T47D (cell line): ENCODE measurements around the gene BRPF1.
"Not testable (repeated sequence)": the region's sequence is repeated elsewhere in the genome, so short reads cannot be mapped to it uniquely, and the experiment has no call there.

ENCODE experiments used
- DNase-seq, 2 experiments: peaks; one replicate each; pipeline versions ENCODE4 v3.0.0 to v3.0.0-alpha.2; 2011 to 2012; ENCODE audit warnings: low read depth in 1 of 2, low spot score in 1 of 2
- JUND ChIP-seq: IDR thresholded peaks from 2 replicates; pipeline ENCODE4 v1.6.1; 2012; ENCODE audit warnings: low read depth
- in situ Hi-C: cut with HindIII; loops from 2 replicates; pipeline ENCODE4 v1.10.0; 2016; ENCODE audit warnings: low sequenced_read_pairs, low pct_unique_long_range_greater_than_20kb

The BRPF1 gene

DNA sequence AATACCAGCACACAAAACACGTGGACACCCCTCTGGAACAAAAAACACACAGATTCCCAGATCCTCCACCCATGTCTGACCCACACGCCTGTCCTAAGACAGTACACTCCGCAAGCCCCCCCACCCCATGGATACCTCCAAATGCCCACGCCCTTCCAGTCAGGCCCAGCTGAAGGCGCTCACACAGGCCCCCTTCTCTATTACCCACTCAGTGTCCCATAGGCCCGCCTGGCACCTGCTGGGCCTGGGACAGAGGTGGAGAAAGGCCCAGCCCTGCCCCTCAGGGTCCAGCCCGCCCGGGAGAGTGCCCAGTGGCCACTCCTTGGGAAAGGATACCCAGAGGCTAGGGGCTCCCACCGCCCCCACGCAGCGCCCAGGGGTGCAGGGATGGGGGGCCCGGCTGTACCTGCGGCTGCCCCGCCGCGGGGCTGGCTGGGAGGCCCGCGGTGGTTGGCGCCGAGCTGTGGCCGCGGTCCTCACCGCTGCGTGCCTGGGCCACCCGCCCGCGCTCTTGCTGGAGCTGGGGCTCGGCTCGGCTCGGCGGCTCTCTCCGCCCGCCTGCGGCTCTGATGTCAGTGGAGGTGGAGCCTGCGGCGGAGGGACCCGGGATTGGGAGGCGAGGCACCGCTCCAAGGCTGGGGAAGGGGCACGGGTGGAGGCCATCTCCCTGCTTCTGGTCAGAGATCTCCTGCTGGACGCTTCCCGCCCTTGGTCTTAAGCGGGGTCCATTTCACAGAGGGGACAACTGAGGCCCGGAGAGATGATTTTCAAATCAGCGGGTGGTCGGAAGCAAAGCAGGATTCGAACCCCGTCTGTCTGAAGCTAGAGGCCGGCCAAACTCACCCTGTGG lies 38.1 kb downstream of the BRPF1 start, which contains the start of gene CAMK1:
TSS of gene CAMK1 (minus strand) at position 522 of the 850 bp plus-strand sequence. CDS start 2,198 bp downstream, outside the sequence.
- DNase-seq, result peak; percentile 70 to 81
- in situ Hi-C loops, result no loop called here
- TF ChIP-seq JUND, result no peak

DNA sequence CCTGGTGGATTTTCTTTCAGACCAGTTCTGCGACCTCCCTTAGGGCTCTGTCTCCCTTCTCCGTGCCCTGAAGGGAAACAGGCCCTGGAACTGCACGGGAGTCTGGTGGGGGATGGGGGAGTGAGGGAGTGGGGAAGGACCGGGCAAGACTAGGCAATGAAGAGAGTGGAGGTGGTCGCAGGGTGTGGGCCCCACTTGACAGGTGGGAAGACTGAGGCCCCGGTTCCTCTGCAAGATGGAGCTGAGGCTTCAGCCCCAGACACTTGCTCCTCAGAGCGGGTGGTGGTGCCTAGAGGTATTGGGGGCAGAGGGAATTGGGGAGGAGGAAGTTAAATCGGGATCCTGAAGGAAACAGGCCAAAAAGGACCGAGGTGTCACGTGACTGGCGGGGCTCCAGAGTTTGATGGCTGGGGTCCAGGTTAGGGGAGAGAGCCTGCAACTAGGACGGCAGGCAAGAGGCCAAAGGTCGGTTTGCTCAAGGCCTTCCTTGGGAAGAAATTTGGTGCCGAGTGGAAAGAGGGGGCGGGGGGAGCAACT lies 38.8 kb downstream of the BRPF1 start:
- no peak for DNase-seq
- in situ Hi-C loops, result no loop called here
- no peak for TF ChIP-seq JUND

DNA sequence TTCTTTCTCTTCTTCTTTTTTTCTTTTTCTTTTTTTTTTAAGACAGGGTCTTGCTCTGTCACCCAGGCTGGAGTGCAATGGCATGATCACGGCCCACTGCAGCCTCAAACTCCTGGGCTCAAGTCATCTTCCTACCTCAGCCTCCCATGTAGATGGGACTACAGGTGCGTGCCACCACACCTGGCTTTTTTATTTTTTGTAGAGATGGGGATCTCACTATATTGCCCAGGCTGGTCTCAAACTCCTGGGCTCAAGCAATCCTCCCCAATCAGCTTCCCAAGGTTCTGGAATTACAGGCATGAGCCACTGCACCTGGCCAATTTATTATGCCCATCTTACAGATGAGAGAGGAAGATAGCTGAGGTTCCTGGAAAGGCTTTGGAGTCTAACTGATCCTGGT lies 39.5 kb downstream of the BRPF1 start:
- in situ Hi-C loops, DNase-seq: not testable (repeated sequence)

DNA sequence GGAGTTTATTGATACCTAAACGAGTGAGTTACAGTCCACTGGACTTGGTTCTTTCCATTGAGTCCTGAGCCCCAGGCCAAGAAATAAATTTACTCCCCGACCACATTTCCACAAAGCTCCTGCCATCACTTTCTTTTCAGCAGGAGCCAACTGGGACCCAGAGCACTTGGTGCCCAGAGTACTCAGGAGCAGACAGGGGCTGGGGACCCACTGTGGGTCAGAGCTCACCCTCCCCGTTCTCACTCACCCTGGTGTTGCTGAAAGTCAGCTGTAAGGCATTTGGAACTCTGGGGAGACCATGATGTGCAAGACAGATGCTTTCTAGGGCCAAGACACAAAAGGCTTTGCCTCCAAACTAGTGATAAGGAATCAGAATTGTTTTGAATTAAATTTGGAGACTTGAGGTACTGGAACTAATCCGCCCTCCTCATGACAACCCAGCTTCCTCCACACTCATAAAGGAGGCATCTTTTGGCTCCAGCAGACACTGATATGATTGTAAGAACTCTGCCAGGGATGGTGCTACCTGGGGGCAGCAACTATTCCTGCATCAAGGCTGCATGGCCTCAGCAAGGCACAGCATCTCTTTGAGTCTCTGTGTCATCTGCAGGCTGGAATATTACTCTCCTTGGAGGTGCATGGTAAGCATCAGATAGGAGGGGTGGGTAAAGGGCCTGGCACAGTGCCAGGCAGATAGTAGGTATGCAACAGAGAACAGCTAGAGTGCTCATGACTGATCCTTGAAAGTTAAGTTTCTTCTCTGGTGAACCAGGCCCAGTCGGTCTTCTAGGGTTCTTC lies 45.6 kb downstream of the BRPF1 start:
- in situ Hi-C loops, result no loop called here
- no peak for TF ChIP-seq JUND
- DNase-seq, result no peak

DNA sequence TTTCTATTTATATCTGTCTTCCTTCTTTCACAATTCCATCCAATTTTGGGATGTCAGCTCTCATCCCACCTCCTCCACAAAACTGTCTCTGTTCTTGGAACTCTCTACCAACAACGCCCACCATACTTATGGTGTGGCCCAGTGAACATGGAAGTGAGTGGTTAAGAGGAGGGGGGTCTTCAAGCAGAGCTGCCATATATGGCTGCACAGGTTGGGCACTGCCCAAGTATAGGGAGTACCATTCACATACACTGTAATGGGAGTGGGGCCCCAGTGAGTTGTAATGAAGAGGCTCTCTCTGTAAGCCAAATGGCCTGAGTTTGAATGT lies 46.1 kb downstream of the BRPF1 start:
- TF ChIP-seq JUND, result no peak
- in situ Hi-C loops, result no loop called here
- no peak for DNase-seq

DNA sequence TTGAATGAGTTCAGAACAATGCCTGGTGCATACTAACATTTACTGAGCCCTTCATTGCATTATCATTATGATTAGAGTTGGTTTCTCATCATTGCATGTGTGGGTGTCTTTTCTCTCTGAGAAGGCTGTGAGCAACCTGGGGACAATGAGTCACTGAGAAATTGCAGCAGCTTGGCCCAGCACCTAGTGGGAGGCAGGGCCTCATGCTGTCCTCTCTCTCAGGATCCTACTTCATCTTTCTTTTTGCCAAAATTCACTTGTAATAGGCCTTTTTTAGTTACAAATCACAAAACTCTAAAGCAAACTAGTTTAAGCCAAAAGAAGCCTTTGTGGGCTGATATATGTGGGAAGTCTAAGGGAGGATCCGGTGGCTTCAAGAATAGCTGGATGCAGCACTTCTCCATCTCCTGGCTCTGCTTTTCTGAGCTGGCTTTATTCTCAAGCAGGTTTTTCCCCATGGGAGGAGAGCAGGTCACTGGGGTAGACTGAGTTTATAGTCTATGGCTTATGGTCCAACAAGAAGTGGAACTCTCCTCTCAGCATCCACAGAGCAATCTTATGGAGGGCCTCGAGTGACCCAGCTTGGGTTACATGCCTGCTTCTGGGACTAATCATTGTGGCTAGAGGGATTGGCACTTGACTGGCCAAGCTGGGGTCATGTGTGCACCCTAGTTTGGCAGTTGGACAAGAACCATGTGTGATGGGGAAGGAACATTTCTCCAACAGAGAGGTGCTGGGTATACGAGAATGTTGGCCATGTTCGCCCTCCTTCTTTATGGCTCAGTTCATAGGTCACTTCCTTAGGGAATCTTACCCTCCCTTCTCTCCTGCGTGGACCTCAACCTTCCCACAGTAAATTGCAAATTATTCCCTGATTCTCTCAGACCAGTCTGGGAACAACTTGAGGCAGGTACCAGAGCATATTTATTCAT lies 46.9 kb downstream of the BRPF1 start:
- no peak for TF ChIP-seq JUND
- in situ Hi-C loops, result no loop called here
- no peak for DNase-seq

DNA sequence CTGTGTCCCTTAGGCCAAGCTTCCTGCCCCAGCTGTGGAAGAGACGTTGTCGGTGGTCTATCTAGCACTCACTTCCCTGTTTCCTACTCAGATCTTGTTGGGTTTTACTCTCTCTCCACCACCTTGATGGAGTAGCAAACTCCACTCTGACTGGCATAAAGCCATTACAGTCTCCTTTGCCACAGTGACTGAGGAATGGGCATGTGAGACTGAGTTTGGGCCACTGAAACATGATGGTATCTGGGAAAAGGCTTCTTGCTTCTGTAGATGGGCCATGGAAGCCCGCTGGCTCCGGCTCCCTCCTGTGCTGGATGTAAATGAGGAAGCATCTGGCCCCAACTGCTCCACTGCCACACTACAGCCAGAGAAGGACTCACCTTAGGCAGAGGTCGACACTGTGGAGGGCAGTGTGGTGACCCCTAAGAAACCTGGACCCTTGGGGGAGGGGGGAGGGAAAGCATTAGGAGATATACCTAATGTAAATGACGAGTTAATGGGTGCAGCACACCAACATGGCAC lies 47.6 kb downstream of the BRPF1 start:
- TF ChIP-seq JUND, result no peak
- in situ Hi-C loops, result no loop called here
- no peak for DNase-seq

DNA sequence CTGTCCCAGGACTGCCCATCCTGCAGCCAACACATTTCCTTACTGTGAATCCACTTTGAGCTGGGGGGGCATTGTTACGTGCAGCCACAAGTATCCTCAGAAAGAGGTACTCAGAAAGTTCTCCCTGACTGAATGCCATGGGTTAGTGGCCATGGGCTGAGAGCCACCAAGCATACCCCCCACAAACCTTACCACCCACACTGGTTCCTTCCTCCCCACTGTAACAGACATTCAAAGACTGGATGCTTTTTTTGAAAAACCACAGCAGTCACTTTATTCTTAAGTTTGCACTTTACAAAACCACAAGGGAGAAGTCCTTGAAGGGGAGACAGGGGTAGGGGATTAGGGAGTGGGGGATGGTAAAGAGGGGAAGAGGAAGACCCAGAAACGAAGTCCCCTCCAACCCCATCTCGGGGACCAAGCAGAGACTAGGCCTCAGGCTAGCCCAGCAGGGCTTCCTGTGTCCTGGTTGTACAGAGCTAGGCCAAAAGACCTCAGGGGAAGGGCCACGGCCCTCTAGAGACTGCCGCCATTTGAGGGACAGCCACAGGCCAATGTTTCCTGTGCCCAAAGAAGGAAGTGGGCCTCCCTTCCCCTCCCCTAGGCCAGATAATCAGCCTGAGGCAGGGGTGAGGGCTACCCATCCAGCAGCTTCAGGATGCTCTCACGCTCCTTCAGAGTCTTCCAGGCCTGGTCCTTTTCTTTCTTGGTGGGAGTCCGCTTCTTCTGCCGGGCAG lies 48.4 kb downstream of the BRPF1 start:
- DNase-seq, result no peak
- no peak for TF ChIP-seq JUND
- in situ Hi-C loops, result no loop called here

DNA sequence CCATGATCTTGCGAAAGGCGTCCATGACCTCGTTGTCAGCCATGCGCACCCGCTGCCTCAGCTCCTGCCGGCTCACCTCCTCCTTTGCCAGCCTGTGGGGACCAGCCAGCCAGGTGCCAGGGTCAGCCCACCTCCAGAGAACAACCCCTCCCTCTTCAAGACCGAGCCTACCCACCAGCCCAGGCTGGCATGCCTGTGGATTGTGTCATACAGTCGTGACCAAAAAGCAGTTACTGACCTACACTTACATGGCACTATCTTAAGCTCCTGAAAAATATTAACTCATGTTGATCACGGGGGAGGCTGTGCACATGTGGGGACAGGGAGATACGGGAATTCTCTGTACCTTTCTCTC lies 48.9 kb downstream of the BRPF1 start:
- in situ Hi-C loops, result no loop called here
- no peak for TF ChIP-seq JUND
- DNase-seq, result no peak

DNA sequence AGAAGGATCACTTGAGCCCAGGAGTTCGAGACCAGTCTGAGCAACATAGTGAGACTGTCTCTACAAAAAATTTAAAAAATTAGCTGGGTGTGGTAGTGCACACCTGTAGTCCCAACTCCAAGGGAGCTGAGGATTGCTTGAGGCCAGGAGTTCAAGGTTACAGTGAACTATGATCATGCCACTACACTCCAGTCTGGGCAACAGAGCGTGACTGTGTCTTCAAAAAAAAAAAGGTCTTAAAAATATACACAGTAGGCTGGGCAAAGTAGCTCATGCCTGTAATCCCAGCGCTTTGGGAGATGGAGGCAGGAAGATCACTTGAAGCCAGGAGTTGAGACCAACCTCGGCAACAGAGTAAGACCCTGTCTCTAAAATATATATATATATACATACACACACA lies 49.4 kb downstream of the BRPF1 start:
- in situ Hi-C loops, result no loop called here
- no peak for TF ChIP-seq JUND
- DNase-seq, result no peak

DNA sequence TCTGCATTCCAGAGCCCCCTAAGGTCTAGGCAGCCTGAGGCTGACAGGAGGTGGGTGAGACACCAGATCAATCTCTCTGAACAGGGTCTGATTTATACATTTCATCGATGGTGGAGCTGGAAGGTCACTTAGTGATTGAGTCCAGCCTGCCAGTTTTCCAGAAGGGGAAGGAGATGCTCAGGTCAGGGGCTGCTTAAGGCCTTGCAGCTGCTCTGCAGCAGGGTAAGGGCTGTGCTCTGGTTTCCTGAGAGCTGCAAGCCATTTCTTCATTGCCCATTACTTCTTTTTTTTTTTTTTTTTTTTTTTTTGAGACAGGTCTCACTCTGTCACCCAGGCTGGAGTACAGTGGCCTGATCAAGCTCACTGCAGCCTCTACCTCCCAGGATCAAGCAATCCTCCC lies 50.0 kb downstream of the BRPF1 start:
- DNase-seq, result no peak
- in situ Hi-C loops, result no loop called here
- no peak for TF ChIP-seq JUND
